IPS-18c (cell line): ENCODE results near the gene APBB3.
"Not testable (repeated sequence)": the region's sequence is repeated elsewhere in the genome, so short reads cannot be mapped to it uniquely, and the experiment has no call there.

ENCODE experiments used
- H3K4me3 ChIP-seq: 2 replicates; pipeline ENCODE4 v1.7.0; 2013; ENCODE audit warnings: low read depth, mild to moderate bottlenecking, low read length, moderate library complexity; ENCODE audit not compliant: insufficient read depth
- H3K9me3 ChIP-seq: one replicate; pipeline ENCODE4 v1.6.1; 2013; ENCODE audit warnings: mild to moderate bottlenecking, low read length, moderate library complexity; ENCODE audit not compliant: control insufficient read depth, insufficient read depth

APBB3 gene

GRCh38 chr5:140588311-140589070 is 24.1 kb upstream of the APBB3 start:
- no peaks in the 10 kb centered on the region for H3K9me3 ChIP-seq
- H3K4me3 ChIP-seq, result no peak overlapping the region

GRCh38 chr5:140587495-140587894 is 23.1 kb upstream of the APBB3 start:
- no peaks in the 10 kb centered on the region for H3K9me3 ChIP-seq
- H3K4me3 ChIP-seq, result no peak overlapping the region

- H3K9me3 ChIP-seq, H3K4me3 ChIP-seq: not testable (repeated sequence)
Observed at GRCh38 chr5:140579188-140579747, 14.9 kb upstream of the APBB3 start.

GRCh38 chr5:140576776-140577201 is 12.4 kb upstream of the APBB3 start:
- Histone ChIP-seq H3K9me3 (no peaks in the 10 kb centered on the region), H3K4me3 (no peak overlapping the region)

- no peaks in the 10 kb centered on the region for H3K9me3 ChIP-seq
- no peak overlapping the region for H3K4me3 ChIP-seq
Observed at GRCh38 chr5:140575309-140575708, 10.9 kb upstream of the APBB3 start.

- no peak overlapping the region for H3K4me3 ChIP-seq
- H3K9me3 ChIP-seq, result no peaks in the 10 kb centered on the region
Observed at GRCh38 chr5:140574165-140574564, 9.8 kb upstream of the APBB3 start.

GRCh38 chr5:140573683-140574082 is 9.3 kb upstream of the APBB3 start:
- H3K9me3 ChIP-seq, result no peaks in the 10 kb centered on the region
- no peak overlapping the region for H3K4me3 ChIP-seq

GRCh38 chr5:140571105-140571504 is 6.7 kb upstream of the APBB3 start:
- no peaks in the 10 kb centered on the region for H3K9me3 ChIP-seq
- no peak overlapping the region for H3K4me3 ChIP-seq

- no peak overlapping the region for H3K4me3 ChIP-seq
- H3K9me3 ChIP-seq, result no peaks in the 10 kb centered on the region
Observed at GRCh38 chr5:140570488-140570887, 6.1 kb upstream of the APBB3 start.

- no peaks in the 10 kb centered on the region for H3K9me3 ChIP-seq
- H3K4me3 ChIP-seq, result no peak overlapping the region
Observed at GRCh38 chr5:140570058-140570457, 5.7 kb upstream of the APBB3 start.

GRCh38 chr5:140569197-140569596 is 4.8 kb upstream of the APBB3 start:
- no peak overlapping the region for H3K4me3 ChIP-seq
- no peaks in the 10 kb centered on the region for H3K9me3 ChIP-seq

- H3K4me3 ChIP-seq, result no peak overlapping the region
Observed at GRCh38 chr5:140568443-140569063, 4.2 kb upstream of the APBB3 start.

GRCh38 chr5:140567871-140568270 is 3.5 kb upstream of the APBB3 start:
- no peaks in the 10 kb centered on the region for H3K9me3 ChIP-seq

More at GRCh38 chr5:140568443-140569063, 4.2 kb upstream of the APBB3 start:
- no peaks in the 10 kb centered on the region for H3K9me3 ChIP-seq

GRCh38 chr5:140567136-140567818 is 2.9 kb upstream of the APBB3 start:
- H3K4me3 ChIP-seq, result no peak overlapping the region
- H3K9me3 ChIP-seq, result no peaks in the 10 kb centered on the region

More at GRCh38 chr5:140567871-140568270, 3.5 kb upstream of the APBB3 start:
- no peak overlapping the region for H3K4me3 ChIP-seq

- Histone ChIP-seq H3K4me3 (no peak overlapping the region), H3K9me3 (no peaks in the 10 kb centered on the region)
Observed at GRCh38 chr5:140566665-140567064, 2.3 kb upstream of the APBB3 start.

GRCh38 chr5:140565780-140566095 is 1.3 kb upstream of the APBB3 start:
- no peaks in the 10 kb centered on the region for H3K9me3 ChIP-seq
- peak overlapping the region; percentile 89 for H3K4me3 ChIP-seq

GRCh38 chr5:140565024-140565779 is 804 bp upstream of the APBB3 start:
- Histone ChIP-seq H3K9me3 (no peaks in the 10 kb centered on the region), H3K4me3 (peak overlapping the region; percentile 89)
